Retina (tissue), 1 donor: ENCODE data around the gene TSPAN7.
A peak's percentile ranks its signal among the peaks of the same experiment; 100 is the strongest.

Experiments used
- DNase-seq: peaks from one replicate; pipeline ENCODE4 v3.0.0-alpha.2; 2016

Gene TSPAN7

GRCh38 chrX:38649674-38650647 lies 88.6 kb downstream of the TSPAN7 start:
- no peak for DNase-seq

GRCh38 chrX:38651625-38652601 lies 90.6 kb downstream of the TSPAN7 start:
- no peak for DNase-seq

GRCh38 chrX:38652934-38653442 lies 91.6 kb downstream of the TSPAN7 start:
- DNase-seq = no peak

GRCh38 chrX:38654302-38654701 lies 93.0 kb downstream of the TSPAN7 start:
- DNase-seq = no peak

GRCh38 chrX:38656350-38656915 lies 95.1 kb downstream of the TSPAN7 start:
- DNase-seq = no peak

- DNase-seq = no peak
Observed at GRCh38 chrX:38657562-38657961, 96.2 kb downstream of the TSPAN7 start.

GRCh38 chrX:38660395-38661102 lies 99.2 kb downstream of the TSPAN7 start:
- DNase-seq = no peak

- no peak for DNase-seq
Observed at GRCh38 chrX:38661103-38661441, 99.7 kb downstream of the TSPAN7 start.

- DNase-seq = no peak
Observed at GRCh38 chrX:38661561-38661960, 100.2 kb downstream of the TSPAN7 start.

GRCh38 chrX:38662640-38663039 lies 101.3 kb downstream of the TSPAN7 start:
- DNase-seq = no peak

GRCh38 chrX:38664285-38664684 lies 102.9 kb downstream of the TSPAN7 start:
- peak; percentile 25 for DNase-seq

GRCh38 chrX:38666909-38667308 lies 105.6 kb downstream of the TSPAN7 start:
- no peak for DNase-seq

- DNase-seq = no peak
Observed at GRCh38 chrX:38668771-38669170, 107.4 kb downstream of the TSPAN7 start.

GRCh38 chrX:38669428-38669827 lies 108.1 kb downstream of the TSPAN7 start:
- no peak for DNase-seq

- DNase-seq = no peak
Observed at GRCh38 chrX:38672646-38673045, 111.3 kb downstream of the TSPAN7 start.

- DNase-seq = no peak
Observed at GRCh38 chrX:38675856-38676255, 114.5 kb downstream of the TSPAN7 start.

GRCh38 chrX:38678183-38678582 lies 116.8 kb downstream of the TSPAN7 start:
- DNase-seq = no peak

GRCh38 chrX:38678821-38679220 lies 117.5 kb downstream of the TSPAN7 start:
- DNase-seq = no peak

- no peak for DNase-seq
Observed at GRCh38 chrX:38679695-38680094, 118.4 kb downstream of the TSPAN7 start.

GRCh38 chrX:38682095-38682494 lies 120.8 kb downstream of the TSPAN7 start:
- DNase-seq = no peak

- DNase-seq = no peak
Observed at GRCh38 chrX:38692961-38693360, 131.6 kb downstream of the TSPAN7 start.

- no peak for DNase-seq
Observed at GRCh38 chrX:38694394-38694793, 133.1 kb downstream of the TSPAN7 start.
